Astrocyte (in vitro differentiated cells and primary cell): ENCODE measurements around the gene MTUS2. TPM values are rescaled to one million over a fixed set of nuclear protein-coding genes. Genes with fewer than 3 reads are reported as not detected.

ENCODE experiments used
- DNase-seq: peaks from one replicate; pipeline ENCODE4 v3.0.0-alpha.2; 2010; ENCODE audit warnings: low read depth
- FAIRE-seq: peaks from 2 replicates; lab custom pipeline; 2011; peaks lifted over from hg19 to GRCh38; lab: Jason Lieb, UNC
- H2AFZ ChIP-seq: 2 replicates; pipeline ENCODE4 v1.6.0; 2012; ENCODE audit warnings: low read depth, low read length, inconsistent platforms
- H3K27ac ChIP-seq: 2 replicates; pipeline ENCODE4 v1.5.1; 2011; ENCODE audit warnings: low read depth, low read length, inconsistent platforms
- H3K27me3 ChIP-seq: 2 replicates; pipeline ENCODE4 v1.6.0; 2011; ENCODE audit warnings: low read length, inconsistent platforms; ENCODE audit not compliant: insufficient read depth
- H3K36me3 ChIP-seq: 2 replicates; pipeline ENCODE4 v1.5.1; 2011; ENCODE audit warnings: low read length, inconsistent platforms; ENCODE audit not compliant: insufficient read depth
- H3K4me1 ChIP-seq: 2 replicates; pipeline ENCODE4 v1.5.1; 2011; ENCODE audit warnings: low read length, inconsistent platforms; ENCODE audit not compliant: insufficient read depth
- H3K4me2 ChIP-seq: 2 replicates; pipeline ENCODE4 v1.6.0; 2012; ENCODE audit warnings: low read length, inconsistent platforms
- H3K4me3 ChIP-seq: 2 replicates; pipeline ENCODE4 v1.5.1; 2011; ENCODE audit warnings: low read depth, mild to moderate bottlenecking, low read length, inconsistent platforms; ENCODE audit not compliant: insufficient read depth
- H3K79me2 ChIP-seq: 2 replicates; pipeline ENCODE4 v1.6.0; 2012; ENCODE audit warnings: mild to moderate bottlenecking, low read length, inconsistent platforms; ENCODE audit not compliant: insufficient read depth
- H3K9ac ChIP-seq: 2 replicates; pipeline ENCODE4 v1.6.0; 2012; ENCODE audit warnings: mild to moderate bottlenecking, low read length, inconsistent platforms
- H3K9me3 ChIP-seq: 2 replicates; pipeline ENCODE4 v1.5.1; 2012; ENCODE audit warnings: low read depth, mild to moderate bottlenecking, low read length, inconsistent platforms; ENCODE audit not compliant: insufficient read depth
- H4K20me1 ChIP-seq: 2 replicates; pipeline ENCODE4 v1.6.0; 2012; ENCODE audit warnings: low read length, inconsistent platforms; ENCODE audit not compliant: insufficient read depth
- H3K27ac Mint-ChIP-seq: one replicate; pipeline ENCODE4 v1.8.0; 2021; ENCODE audit warnings: mild to moderate bottlenecking, mixed read lengths; ENCODE audit not compliant: unreplicated experiment
- H3K27me3 Mint-ChIP-seq: one replicate; pipeline ENCODE4 v1.8.0; 2021; ENCODE audit warnings: low read depth, mixed read lengths; ENCODE audit not compliant: unreplicated experiment
- H3K36me3 Mint-ChIP-seq: one replicate; pipeline ENCODE4 v1.8.0; 2021; ENCODE audit warnings: low read depth, mixed read lengths; ENCODE audit not compliant: unreplicated experiment
- H3K4me1 Mint-ChIP-seq: one replicate; pipeline ENCODE4 v1.8.0; 2021; ENCODE audit warnings: low read depth, mixed read lengths; ENCODE audit not compliant: unreplicated experiment
- H3K4me3 Mint-ChIP-seq: one replicate; pipeline ENCODE4 v1.8.0; 2021; ENCODE audit warnings: mild to moderate bottlenecking, moderate library complexity, mixed read lengths; ENCODE audit not compliant: unreplicated experiment
- H3K9me3 Mint-ChIP-seq: one replicate; pipeline ENCODE4 v1.8.0; 2021; ENCODE audit warnings: mild to moderate bottlenecking, mixed read lengths; ENCODE audit not compliant: unreplicated experiment
- CTCF ChIP-seq: IDR thresholded peaks from 2 replicates; pipeline ENCODE4 v1.5.1; 2011; ENCODE audit warnings: low read depth, mild to moderate bottlenecking, inconsistent platforms, low read length, moderate library complexity; ENCODE audit not compliant: insufficient read depth
- EZH2 ChIP-seq: IDR thresholded peaks from 2 replicates; pipeline ENCODE4 v1.6.1; 2012; ENCODE audit warnings: mild to moderate bottlenecking, low read length, inconsistent platforms; ENCODE audit not compliant: insufficient read depth
- total RNA-seq: library from RNA; stranded (reverse); gene quantifications from 2 replicates; pipeline ENCODE4 v1.2.1, GENCODE V29; 2021

The MTUS2 gene
- total RNA-seq, 1 donor from 2014 or later, result 0.50 TPM

- no peak for FAIRE-seq
- no peak overlapping the region for H2AFZ ChIP-seq
- Mint-ChIP-seq H3K36me3 (no peaks in the 10 kb centered on the region), H3K27ac (no peak overlapping the region), H3K4me1 (peaks cover 2% of the 10 kb centered on the region), H3K27me3 (no peaks in the 10 kb centered on the region), H3K9me3 (no peaks in the 10 kb centered on the region), H3K4me3 (no peak overlapping the region)
- TF ChIP-seq CTCF, result no peak
- TF ChIP-seq EZH2, result no peak
- H3K9ac ChIP-seq, result no peak overlapping the region
- no peak overlapping the region for H3K4me2 ChIP-seq
- no peak overlapping the region for H3K27ac ChIP-seq
- H3K79me2 ChIP-seq, result no peaks in the 10 kb centered on the region
- H3K4me3 ChIP-seq, result no peak overlapping the region
- H3K27me3 ChIP-seq, result no peaks in the 10 kb centered on the region
- peaks cover 7% of the 10 kb centered on the region for H3K9me3 ChIP-seq
- no peaks in the 10 kb centered on the region for H3K4me1 ChIP-seq
- DNase-seq, result no peak
- H4K20me1 ChIP-seq, result no peaks in the 10 kb centered on the region
- H3K36me3 ChIP-seq, result no peaks in the 10 kb centered on the region
These were observed 219.1 kb downstream of the MTUS2 start for GRCh38 chr13:29039212-29039611.

GRCh38 chr13:29046588-29046987 lies 226.4 kb downstream of the MTUS2 start:
- Mint-ChIP-seq H3K9me3 (no peaks in the 10 kb centered on the region), H3K4me3 (no peak overlapping the region), H3K27me3 (no peaks in the 10 kb centered on the region), H3K4me1 (no peaks in the 10 kb centered on the region), H3K36me3 (peaks cover 2% of the 10 kb centered on the region), H3K27ac (no peak overlapping the region)
- H4K20me1 ChIP-seq, result no peaks in the 10 kb centered on the region
- no peak overlapping the region for H3K9ac ChIP-seq
- no peak overlapping the region for H3K4me2 ChIP-seq
- DNase-seq (no peak), FAIRE-seq (no peak)
- H3K4me1 ChIP-seq, result no peaks in the 10 kb centered on the region
- H3K79me2 ChIP-seq, result no peaks in the 10 kb centered on the region
- no peak for TF ChIP-seq EZH2
- TF ChIP-seq CTCF, result no peak
- H3K36me3 ChIP-seq, result no peaks in the 10 kb centered on the region
- no peaks in the 10 kb centered on the region for H3K27me3 ChIP-seq
- no peak overlapping the region for H2AFZ ChIP-seq
- no peak overlapping the region for H3K27ac ChIP-seq
- H3K4me3 ChIP-seq, result no peak overlapping the region
- H3K9me3 ChIP-seq, result peaks cover 6% of the 10 kb centered on the region

- no peak overlapping the region for H3K9ac ChIP-seq
- FAIRE-seq, result no peak
These were observed 229.4 kb downstream of the MTUS2 start for GRCh38 chr13:29049524-29049923.

More at GRCh38 chr13:29049524-29049923, 229.4 kb downstream of the MTUS2 start:
- Histone ChIP-seq H3K9me3 (peaks cover 6% of the 10 kb centered on the region), H4K20me1 (no peaks in the 10 kb centered on the region), H3K27me3 (no peaks in the 10 kb centered on the region), H3K4me2 (no peak overlapping the region), H3K4me1 (no peaks in the 10 kb centered on the region), H3K36me3 (no peaks in the 10 kb centered on the region), H3K79me2 (no peaks in the 10 kb centered on the region), H2AFZ (no peak overlapping the region), H3K4me3 (no peak overlapping the region), H3K27ac (no peak overlapping the region)
- Mint-ChIP-seq H3K4me1 (no peaks in the 10 kb centered on the region), H3K36me3 (peaks cover 2% of the 10 kb centered on the region), H3K4me3 (no peak overlapping the region), H3K27me3 (no peaks in the 10 kb centered on the region), H3K27ac (no peak overlapping the region), H3K9me3 (no peaks in the 10 kb centered on the region)
- TF ChIP-seq EZH2 (no peak), CTCF (no peak)
- DNase-seq, result no peak
